ENCODE data around the gene UBE4B. TPM values are rescaled to one million over a fixed set of nuclear protein-coding genes. Genes with fewer than 3 reads are reported as not detected.
A peak's percentile ranks its signal among the peaks of the same experiment; 100 is the strongest.

UBE4B gene
- total RNA-seq, 1 experiment from 2014 or later, result 80.8 TPM

- TF ChIP-seq AR (CRISPR knock-in tag; IDR thresholded peaks at IDR 0.05) (no peak), ZBTB21 (CRISPR knock-in tag; IDR thresholded peaks at IDR 0.05; ENCODE audit: borderline replicate concordance) (no peak), CREM (CRISPR knock-in tag; IDR thresholded peaks at IDR 0.05) (no peak)
Observed at GRCh38 chr1:10168912-10169514, 136.3 kb downstream of the UBE4B start (continued).

GRCh38 chr1:10170239-10170574 is 137.4 kb downstream of the UBE4B start:
- no peaks in the 10 kb centered on the region for H3K4me1 Mint-ChIP-seq
- no peak for TF ChIP-seq USF1 (CRISPR knock-in tag; IDR thresholded peaks at IDR 0.05)
- TF ChIP-seq CDX4 (CRISPR knock-in tag; IDR thresholded peaks at IDR 0.05; ENCODE audit: borderline replicate concordance), result no peak
- TF ChIP-seq NFE2L1 (CRISPR knock-in tag; IDR thresholded peaks at IDR 0.05), result no peak
- no peak for TF ChIP-seq OVOL2 (CRISPR knock-in tag; IDR thresholded peaks at IDR 0.05; ENCODE audit: borderline replicate concordance)
- TF ChIP-seq ATF2 (CRISPR knock-in tag; IDR thresholded peaks at IDR 0.05; ENCODE audit: borderline replicate concordance, low read depth), result no peak
- TF ChIP-seq ELF4 (CRISPR knock-in tag; IDR thresholded peaks at IDR 0.05; ENCODE audit: low read depth), result no peak
- TF ChIP-seq ZNF232 (CRISPR knock-in tag; IDR thresholded peaks at IDR 0.05), result no peak
- TF ChIP-seq TEAD4 (CRISPR knock-in tag; IDR thresholded peaks at IDR 0.05), result no peak
- no peak overlapping the region for H3K4me3 Mint-ChIP-seq
- DNase-seq (ENCODE audit: low spot score) (no peak), ATAC-seq (no peak)
- peaks cover 5% of the 10 kb centered on the region; the same call in 1 of the 2 replicates for H3K9me3 Mint-ChIP-seq
- CTCF ChIA-PET, result interaction anchor here (0.5 kb wide), 1 partner anchor 609 kb away, joined by 3 read pairs; no protein-coding TSS in a partner anchor
- peaks cover 53% of the 10 kb centered on the region for H3K36me3 Mint-ChIP-seq
- H3K27me3 Mint-ChIP-seq (ENCODE audit: low read depth), result no peaks in the 10 kb centered on the region
- POLR2A ChIA-PET, result no interaction called here
- H3K27ac Mint-ChIP-seq, result no peak overlapping the region; the same call in 1 of the 2 replicates

GRCh38 chr1:10171105-10171767 is 138.5 kb downstream of the UBE4B start:
- no peaks in the 10 kb centered on the region for H3K4me1 Mint-ChIP-seq
- peaks cover 50% of the 10 kb centered on the region for H3K36me3 Mint-ChIP-seq
- H3K9me3 Mint-ChIP-seq, result peaks cover 12% of the 10 kb centered on the region
- H3K27ac Mint-ChIP-seq, result no peak overlapping the region
- TF ChIP-seq KAT7 (CRISPR knock-in tag; IDR thresholded peaks at IDR 0.05; ENCODE audit: borderline replicate concordance) (no peak), ARID4B (CRISPR knock-in tag; IDR thresholded peaks at IDR 0.05; ENCODE audit: borderline replicate concordance) (no peak), GABPB1 (CRISPR knock-in tag; IDR thresholded peaks at IDR 0.05) (peak; percentile 48; the same call in 1 of the 2 replicates), ZNF512 (CRISPR knock-in tag; IDR thresholded peaks at IDR 0.05; ENCODE audit: borderline replicate concordance) (no peak)
- H3K4me3 Mint-ChIP-seq, result no peak overlapping the region
- ChIA-PET CTCF (no interaction called here), POLR2A (no interaction called here)
- no peaks in the 10 kb centered on the region for H3K27me3 Mint-ChIP-seq (ENCODE audit: low read depth)
- ATAC-seq (no peak), DNase-seq (ENCODE audit: low spot score) (no peak)

Data from WTC11 (cell line).